Adipocyte (in vitro differentiated cells): ENCODE data around the gene PRTFDC1.

Experiments
- DNase-seq: peaks from one replicate; pipeline ENCODE4 v3.0.0-alpha.2; 2015; ENCODE audit warnings: low read depth
- H3K27me3 ChIP-seq: replicated peaks from 2 replicates; pipeline ENCODE4 v1.7.0; 2013; ENCODE audit warnings: mild to moderate bottlenecking, low read length, moderate library complexity; ENCODE audit not compliant: control insufficient read depth, insufficient read depth
- H3K36me3 ChIP-seq: 2 replicates; pipeline ENCODE4 v1.7.0; 2013; ENCODE audit warnings: low read length, mild to moderate bottlenecking, moderate library complexity; ENCODE audit not compliant: control insufficient read depth, insufficient read depth, severe bottlenecking
- H3K4me1 ChIP-seq: 2 replicates; pipeline ENCODE4 v1.7.0; 2013; ENCODE audit warnings: mild to moderate bottlenecking, low read length, moderate library complexity; ENCODE audit not compliant: control insufficient read depth, insufficient read depth
- H3K4me3 ChIP-seq: 2 replicates; pipeline ENCODE4 v1.7.0; 2013; ENCODE audit warnings: mild to moderate bottlenecking, low read length, moderate library complexity
- H3K9ac ChIP-seq: 2 replicates; pipeline ENCODE4 v1.7.0; 2013; ENCODE audit warnings: mild to moderate bottlenecking, low read length, moderate library complexity
- H3K9me3 ChIP-seq: 2 replicates; pipeline ENCODE4 v1.7.0; 2013; ENCODE audit warnings: mild to moderate bottlenecking, low read length, moderate library complexity; ENCODE audit not compliant: control insufficient read depth

Gene PRTFDC1

DNA sequence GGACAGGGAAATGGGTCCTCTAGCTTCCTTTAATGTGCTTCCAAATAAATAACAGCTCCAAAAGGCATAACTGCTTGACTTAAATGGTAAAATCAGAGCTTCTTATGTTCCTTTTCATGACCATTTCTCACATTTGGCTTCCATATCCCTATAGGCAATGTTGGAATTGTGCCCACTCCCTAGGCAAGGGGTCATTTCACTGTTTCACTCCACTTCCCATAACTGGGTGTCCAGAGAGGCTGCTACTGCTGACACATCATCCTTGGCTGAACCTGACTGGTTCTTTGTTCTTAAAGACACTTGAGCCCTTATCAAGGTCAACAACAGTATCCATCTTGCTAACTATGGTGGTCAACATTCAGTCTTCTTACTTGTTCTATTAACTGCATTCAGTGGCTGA is 37.1 kb downstream of the PRTFDC1 start:
- no peak for DNase-seq
- Histone ChIP-seq H3K27me3 (no peaks in the 10 kb centered on the region), H3K4me1 (peaks cover 19% of the 10 kb centered on the region), H3K36me3 (no peaks in the 10 kb centered on the region), H3K9me3 (no peaks in the 10 kb centered on the region), H3K9ac (no peak overlapping the region), H3K4me3 (no peak overlapping the region)

DNA sequence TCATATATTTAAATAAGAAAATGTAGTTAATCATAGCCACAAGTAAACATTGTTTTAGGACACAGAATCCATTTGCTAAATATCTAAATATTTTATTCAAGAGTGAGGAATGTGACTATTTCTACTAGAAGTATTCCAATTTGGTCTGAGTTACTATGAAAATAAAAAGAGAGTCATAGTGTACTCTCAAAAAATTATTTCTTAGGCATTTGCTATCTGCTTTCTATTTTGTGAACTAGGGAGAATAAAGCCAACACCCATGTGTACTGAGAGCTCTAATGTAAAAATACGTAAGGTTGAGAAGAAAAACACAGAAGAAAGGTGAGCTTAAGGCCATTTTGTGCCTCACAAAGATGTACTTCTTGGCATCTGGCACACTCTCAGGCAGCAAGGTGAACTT is 38.3 kb downstream of the PRTFDC1 start:
- H3K9ac ChIP-seq, result no peak overlapping the region
- H3K27me3 ChIP-seq, result no peaks in the 10 kb centered on the region
- DNase-seq, result no peak
- peaks cover 19% of the 10 kb centered on the region for H3K4me1 ChIP-seq
- no peaks in the 10 kb centered on the region for H3K9me3 ChIP-seq
- no peaks in the 10 kb centered on the region for H3K36me3 ChIP-seq
- no peak overlapping the region for H3K4me3 ChIP-seq

DNA sequence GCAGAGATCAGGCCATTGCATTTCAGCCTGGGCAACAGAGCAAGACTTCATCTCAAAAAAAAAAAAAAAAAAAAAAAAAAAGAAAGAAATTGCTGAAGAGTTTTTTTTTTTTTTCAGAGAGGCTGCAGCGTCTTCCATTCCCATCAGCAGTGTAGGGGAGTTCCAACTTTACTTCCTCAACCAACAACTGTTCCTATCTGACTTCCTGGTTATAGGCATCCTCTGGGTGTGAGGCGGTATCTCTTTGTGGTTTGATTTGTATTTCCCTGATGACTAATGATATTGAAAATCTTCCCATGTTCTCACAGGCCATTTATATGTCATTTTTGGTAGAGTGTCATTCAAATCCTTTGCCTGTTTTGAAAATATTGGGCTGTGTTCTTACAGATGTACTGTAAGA is 40.2 kb downstream of the PRTFDC1 start:
- Histone ChIP-seq H3K4me1 (peaks cover 19% of the 10 kb centered on the region), H3K9me3 (no peaks in the 10 kb centered on the region), H3K9ac (no peak overlapping the region), H3K4me3 (no peak overlapping the region), H3K27me3 (no peaks in the 10 kb centered on the region), H3K36me3 (no peaks in the 10 kb centered on the region)
- DNase-seq, result no peak

DNA sequence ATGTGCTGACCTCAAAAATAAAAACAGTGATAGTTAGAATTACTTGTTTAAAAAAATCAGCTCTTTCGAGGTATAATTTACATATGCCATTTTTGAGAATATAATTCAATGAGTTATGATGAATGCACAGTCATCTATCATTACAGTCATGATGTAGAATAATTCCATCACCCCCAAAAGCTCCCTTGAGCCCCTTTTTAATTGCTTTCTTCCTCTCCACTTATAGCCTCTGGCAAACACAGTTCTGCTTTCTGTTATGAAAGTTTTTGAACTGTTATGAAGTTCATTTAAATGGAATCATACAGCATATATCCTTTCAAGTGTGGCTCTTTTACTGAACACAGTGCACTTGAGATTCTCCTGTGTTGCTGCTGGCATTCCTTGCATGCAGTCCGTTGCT is 41.4 kb downstream of the PRTFDC1 start:
- Histone ChIP-seq H3K36me3 (no peaks in the 10 kb centered on the region), H3K4me3 (no peak overlapping the region), H3K9ac (no peak overlapping the region), H3K9me3 (no peaks in the 10 kb centered on the region), H3K4me1 (peaks cover 19% of the 10 kb centered on the region), H3K27me3 (no peaks in the 10 kb centered on the region)
- DNase-seq, result no peak

DNA sequence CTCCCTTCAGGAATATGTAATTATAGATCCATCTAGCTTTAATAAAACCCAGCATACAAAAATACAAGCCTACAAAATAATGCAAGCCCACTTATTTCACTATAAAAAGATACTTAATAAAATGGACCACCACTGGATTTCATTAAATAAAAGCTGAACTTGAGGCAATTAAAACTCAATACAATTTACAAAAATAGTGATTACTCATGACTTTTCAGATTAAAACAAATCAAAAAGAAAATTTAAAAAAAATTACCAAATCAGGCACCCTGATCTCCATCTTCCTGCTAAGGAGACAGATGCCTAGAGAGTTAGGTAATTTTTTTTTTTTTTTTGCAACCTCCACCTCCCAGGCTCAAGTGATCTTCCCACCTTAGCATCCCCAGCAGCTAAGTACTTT is 41.8 kb downstream of the PRTFDC1 start:
- Histone ChIP-seq H3K9me3 (no peaks in the 10 kb centered on the region), H3K9ac (no peak overlapping the region), H3K27me3 (no peaks in the 10 kb centered on the region), H3K4me1 (peaks cover 19% of the 10 kb centered on the region), H3K36me3 (no peaks in the 10 kb centered on the region), H3K4me3 (no peak overlapping the region)
- no peak for DNase-seq

DNA sequence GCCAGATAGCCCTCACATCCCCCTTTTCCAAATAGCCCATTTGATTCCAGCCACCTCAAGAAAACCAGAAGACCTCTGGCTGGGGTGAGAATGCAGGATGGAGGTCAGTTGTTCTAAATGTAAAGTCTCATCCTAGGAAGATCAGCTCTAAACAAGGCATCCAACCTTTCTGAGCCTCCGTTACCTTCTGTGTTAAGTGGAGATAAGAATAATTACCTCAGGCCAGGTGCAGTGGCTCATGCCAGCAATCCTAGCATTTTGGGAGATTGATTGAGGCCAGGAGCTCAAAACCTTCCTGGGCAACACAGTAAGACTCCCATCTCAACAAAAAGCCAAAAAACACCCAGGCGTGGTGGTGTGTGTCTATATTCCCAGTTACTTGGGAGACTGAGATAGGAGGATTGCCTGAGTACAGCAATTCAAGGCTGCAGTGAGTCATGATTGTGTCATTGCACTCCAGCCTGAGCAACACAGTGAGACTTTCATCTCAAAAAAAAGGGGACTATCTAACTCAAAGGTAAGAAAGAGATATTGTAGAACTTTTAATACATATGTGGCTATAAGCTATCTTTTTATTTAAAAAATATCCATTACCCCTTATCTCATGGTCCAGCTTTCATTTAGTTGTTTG is 43.5 kb downstream of the PRTFDC1 start:
- Histone ChIP-seq H3K4me1 (peaks cover 13% of the 10 kb centered on the region), H3K4me3 (no peak overlapping the region), H3K27me3 (no peaks in the 10 kb centered on the region), H3K9me3 (no peaks in the 10 kb centered on the region), H3K9ac (no peak overlapping the region), H3K36me3 (no peaks in the 10 kb centered on the region)
- peak; percentile 61 for DNase-seq

DNA sequence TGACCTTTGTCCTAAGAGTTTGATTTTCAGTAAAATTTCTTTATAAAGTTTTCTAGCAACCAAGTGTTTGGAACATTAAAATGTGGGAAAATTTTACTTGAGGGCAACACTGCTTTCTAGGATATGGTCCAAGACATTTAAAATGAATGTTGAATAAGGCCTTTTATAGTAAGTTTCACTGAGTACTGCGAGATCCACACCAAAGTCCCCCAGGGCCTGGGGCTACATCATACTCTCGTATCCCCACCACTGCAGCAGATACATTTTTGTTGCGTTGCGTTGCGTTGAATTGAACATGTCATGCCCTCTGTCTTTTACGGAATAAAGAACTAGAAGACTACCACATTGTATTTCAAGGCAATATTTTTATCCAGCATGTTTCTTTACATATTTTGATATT is 44.5 kb downstream of the PRTFDC1 start:
- H3K4me3 ChIP-seq, result no peak overlapping the region
- no peak for DNase-seq
- no peaks in the 10 kb centered on the region for H3K9me3 ChIP-seq
- H3K4me1 ChIP-seq, result peaks cover 6% of the 10 kb centered on the region
- no peaks in the 10 kb centered on the region for H3K36me3 ChIP-seq
- no peak overlapping the region for H3K9ac ChIP-seq
- no peaks in the 10 kb centered on the region for H3K27me3 ChIP-seq

DNA sequence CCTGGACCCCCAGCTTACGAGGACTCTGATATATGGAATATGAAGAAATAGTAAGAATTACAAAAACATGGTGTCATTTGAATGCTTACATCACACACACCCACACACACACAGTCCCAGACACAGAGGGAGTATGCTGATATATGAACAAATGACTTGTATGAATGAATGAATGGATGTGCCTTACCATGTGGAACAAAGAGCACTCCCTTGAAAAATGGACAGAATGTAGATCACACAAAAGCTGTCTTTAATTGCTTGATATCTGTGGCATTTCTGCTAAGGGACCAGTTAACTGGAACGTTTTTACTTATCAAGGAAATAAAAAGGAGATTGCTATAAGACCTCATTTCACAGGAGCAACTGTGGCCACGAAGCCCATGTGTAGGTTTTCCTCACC is 46.0 kb downstream of the PRTFDC1 start:
- no peak for DNase-seq

DNA sequence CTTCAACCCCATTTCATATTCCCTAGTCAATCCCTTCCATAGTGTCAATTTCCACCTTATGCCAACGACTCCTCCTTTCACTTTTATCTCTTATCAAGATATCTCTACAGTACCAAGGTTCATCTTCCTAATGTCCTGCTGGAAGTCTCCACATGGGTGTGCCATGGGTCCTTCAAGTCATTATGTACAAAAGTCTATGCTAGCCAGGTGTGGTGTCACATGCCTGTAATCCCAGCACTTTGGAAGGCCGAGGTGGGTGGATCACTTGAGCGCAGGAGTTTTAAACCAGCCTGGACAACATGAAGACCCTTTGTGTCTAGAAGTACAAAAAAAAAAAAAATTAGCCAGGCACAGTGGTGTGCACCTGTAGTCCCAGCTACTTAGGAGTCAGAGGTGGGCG is 47.6 kb downstream of the PRTFDC1 start:
- Histone ChIP-seq H3K9me3 (no peaks in the 10 kb centered on the region), H3K4me3 (no peak overlapping the region), H3K36me3 (no peaks in the 10 kb centered on the region), H3K27me3 (no peaks in the 10 kb centered on the region), H3K9ac (no peak overlapping the region), H3K4me1 (peaks cover 19% of the 10 kb centered on the region)
- no peak for DNase-seq

More for the DNA sequence above, 46.0 kb downstream of the PRTFDC1 start:
- no peaks in the 10 kb centered on the region for H3K27me3 ChIP-seq
- H3K4me1 ChIP-seq, result peaks cover 14% of the 10 kb centered on the region
- H3K9me3 ChIP-seq, result no peaks in the 10 kb centered on the region
- H3K4me3 ChIP-seq, result no peak overlapping the region
- no peak overlapping the region for H3K9ac ChIP-seq
- H3K36me3 ChIP-seq, result no peaks in the 10 kb centered on the region

DNA sequence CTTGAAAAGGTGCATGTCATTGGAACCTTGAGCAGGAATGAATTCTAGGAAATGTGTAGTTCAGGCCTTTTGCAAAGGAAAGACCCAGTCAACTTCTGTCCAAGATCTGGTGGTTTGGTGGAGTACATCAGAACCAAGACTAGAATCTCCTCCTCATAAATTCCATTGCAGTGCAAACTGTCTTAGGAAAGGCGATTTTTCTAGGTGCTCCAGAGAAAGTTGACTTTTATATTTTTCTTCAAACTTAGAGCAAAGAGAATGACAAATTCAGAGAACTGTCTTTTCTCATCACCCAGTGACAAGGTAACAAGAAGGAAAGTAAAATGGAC is 50.0 kb downstream of the PRTFDC1 start:
- no peak for DNase-seq
- no peaks in the 10 kb centered on the region for H3K36me3 ChIP-seq
- H3K27me3 ChIP-seq, result no peaks in the 10 kb centered on the region
- H3K9ac ChIP-seq, result no peak overlapping the region
- H3K4me3 ChIP-seq, result no peak overlapping the region
- H3K9me3 ChIP-seq, result no peaks in the 10 kb centered on the region
- peaks cover 23% of the 10 kb centered on the region for H3K4me1 ChIP-seq

DNA sequence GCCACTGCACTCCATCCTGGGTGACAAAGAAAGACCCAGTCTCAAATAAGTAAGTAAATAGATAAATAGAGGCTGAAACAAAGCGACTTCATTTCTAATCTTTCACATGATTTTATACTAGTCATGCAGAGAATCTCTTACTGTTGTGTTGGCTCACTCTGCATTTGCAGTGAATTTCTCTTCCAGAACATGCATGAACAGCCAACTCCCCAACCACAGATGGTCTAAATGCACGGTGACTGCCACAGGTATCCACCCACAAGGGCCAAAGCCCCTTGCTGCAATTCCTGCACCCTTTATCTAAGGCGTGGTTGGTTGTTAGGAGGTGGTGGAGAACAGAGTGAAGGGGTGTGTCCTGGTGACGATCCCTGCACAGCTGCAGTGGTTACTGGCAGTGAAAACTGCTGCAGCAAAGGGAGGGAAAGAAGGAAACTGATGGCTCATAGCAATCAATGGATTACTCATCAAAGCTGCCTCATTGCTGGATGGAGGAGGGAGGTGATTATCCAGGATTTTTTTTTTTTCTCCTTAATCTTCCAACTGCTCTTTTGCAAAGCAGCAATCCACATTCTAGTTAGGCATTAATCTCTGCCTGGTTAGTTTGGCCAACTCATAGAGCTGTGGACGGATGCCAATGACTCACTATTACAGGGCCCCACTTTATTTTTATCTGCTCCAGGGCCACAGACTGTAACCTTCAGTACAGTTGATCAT is 50.6 kb downstream of the PRTFDC1 start:
- Histone ChIP-seq H3K9ac (no peak overlapping the region), H3K27me3 (no peaks in the 10 kb centered on the region), H3K36me3 (no peaks in the 10 kb centered on the region), H3K4me1 (peaks cover 28% of the 10 kb centered on the region), H3K9me3 (no peaks in the 10 kb centered on the region), H3K4me3 (peak overlapping the region; percentile 46)
- peak; percentile 61 for DNase-seq
